AG04449 (cell line): ENCODE measurements around the gene PFKL.

Source experiments
- CTCF ChIA-PET: fragments of 350-600 bp; formaldehyde crosslinking; extraction: SDS; loops from one replicate; lab custom pipeline; 2021; ENCODE audit warnings: antibody characterized with exemption; lab: Yijun Ruan, JAX
- POLR2A ChIA-PET: fragments of 400-600, 350-600 bp; formaldehyde crosslinking; extraction: SDS; loops from one replicate; lab custom pipeline; 2020; ENCODE audit warnings: antibody characterized with exemption, inconsistent platforms; lab: Yijun Ruan, JAX
- DNase-seq: peaks from one replicate; pipeline ENCODE4 v3.0.0-alpha.2; 2010; ENCODE audit warnings: low read depth, low spot score
- H3K4me3 ChIP-seq: 2 replicates; pipeline ENCODE4 v1.5.1; 2011; ENCODE audit warnings: low read depth, mild to moderate bottlenecking, control low read depth, low read length
- TF ChIP-seq, protein P1 (sequence below): IDR thresholded peaks from one replicate; pipeline ENCODE4 v1.5.1; 2011; ENCODE audit warnings: mild to moderate bottlenecking, moderate library complexity, low read length, control low read depth, inconsistent platforms; ENCODE audit not compliant: insufficient read depth; ENCODE audit errors: missing control alignments

Gene PFKL

GRCh38 chr21:44297525-44298290 is 2.1 kb upstream of the PFKL start:
- no peak overlapping the region; the same call in 1 of the 2 replicates for H3K4me3 ChIP-seq
- peak; percentile 23 for DNase-seq
- ChIA-PET CTCF (interaction anchor here (0.7 to 4.5 kb wide), 9 partner anchors 11 to 150 kb away, joined by 3 to 36 read pairs (median 6); partner anchors contain the start of gene AIRE), POLR2A (no interaction called here)
- TF ChIP-seq, protein P1, sequence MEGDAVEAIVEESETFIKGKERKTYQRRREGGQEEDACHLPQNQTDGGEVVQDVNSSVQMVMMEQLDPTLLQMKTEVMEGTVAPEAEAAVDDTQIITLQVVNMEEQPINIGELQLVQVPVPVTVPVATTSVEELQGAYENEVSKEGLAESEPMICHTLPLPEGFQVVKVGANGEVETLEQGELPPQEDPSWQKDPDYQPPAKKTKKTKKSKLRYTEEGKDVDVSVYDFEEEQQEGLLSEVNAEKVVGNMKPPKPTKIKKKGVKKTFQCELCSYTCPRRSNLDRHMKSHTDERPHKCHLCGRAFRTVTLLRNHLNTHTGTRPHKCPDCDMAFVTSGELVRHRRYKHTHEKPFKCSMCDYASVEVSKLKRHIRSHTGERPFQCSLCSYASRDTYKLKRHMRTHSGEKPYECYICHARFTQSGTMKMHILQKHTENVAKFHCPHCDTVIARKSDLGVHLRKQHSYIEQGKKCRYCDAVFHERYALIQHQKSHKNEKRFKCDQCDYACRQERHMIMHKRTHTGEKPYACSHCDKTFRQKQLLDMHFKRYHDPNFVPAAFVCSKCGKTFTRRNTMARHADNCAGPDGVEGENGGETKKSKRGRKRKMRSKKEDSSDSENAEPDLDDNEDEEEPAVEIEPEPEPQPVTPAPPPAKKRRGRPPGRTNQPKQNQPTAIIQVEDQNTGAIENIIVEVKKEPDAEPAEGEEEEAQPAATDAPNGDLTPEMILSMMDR, result peak; percentile 86

DNA sequence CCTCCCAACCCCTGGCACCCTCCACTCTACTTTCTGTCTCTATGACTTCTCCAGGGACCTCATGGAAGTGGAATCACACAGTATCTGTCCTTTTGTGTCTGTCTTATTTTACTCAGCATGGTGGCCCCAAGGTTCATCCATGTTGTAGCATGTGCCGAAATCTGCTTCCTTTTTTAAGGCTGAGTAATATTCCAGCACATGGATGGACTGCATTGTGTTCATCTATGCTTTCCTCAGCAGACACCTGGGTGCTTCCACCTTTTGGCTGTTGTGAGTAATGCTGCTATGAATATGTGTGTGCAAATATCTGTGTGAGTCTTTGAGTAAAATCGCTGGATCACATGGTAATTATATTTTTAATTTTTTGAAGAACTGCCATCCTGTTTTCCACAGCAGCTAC is 1.6 kb upstream of the PFKL start:
- no peak for DNase-seq
- H3K4me3 ChIP-seq, result no peak overlapping the region; the same call in 1 of the 2 replicates
- ChIA-PET POLR2A (no interaction called here), CTCF (interaction anchor here (0.7 to 4.5 kb wide), 9 partner anchors 10 to 151 kb away, joined by 3 to 36 read pairs (median 6); partner anchors contain the start of gene AIRE)
- TF ChIP-seq, protein P1, result no peak

- CTCF ChIA-PET, result interaction anchor here (1.2 to 4.5 kb wide), 3 partner anchors 9 to 33 kb away, joined by 3 to 36 read pairs (median 22); partner anchors contain the start of gene AIRE
- peak overlapping the region; percentile 60 for H3K4me3 ChIP-seq
- POLR2A ChIA-PET, result no interaction called here
- TF ChIP-seq, protein P1, result no peak
- no peak for DNase-seq
These were observed 782 bp upstream of the PFKL start for GRCh38 chr21:44299085-44299457.

- ChIA-PET CTCF (interaction anchor here (1.2 kb wide), 1 partner anchor 29 kb away, joined by 3 read pairs; no protein-coding TSS in a partner anchor), POLR2A (interaction anchor here (1.6 kb wide), 1 partner anchor 38 kb away, joined by 3 read pairs; the partner anchor contains the start of gene CFAP410)
- TF ChIP-seq, protein P1, result no peak
- DNase-seq, result no peak
- peak overlapping the region; percentile 60 for H3K4me3 ChIP-seq
These were observed 558 bp downstream of the PFKL start for GRCh38 chr21:44300262-44300959.

- DNase-seq, result no peak
- CTCF ChIA-PET, result interaction anchor here (1.2 kb wide), 1 partner anchor 28 kb away, joined by 3 read pairs; no protein-coding TSS in a partner anchor
- H3K4me3 ChIP-seq, result peak overlapping the region; percentile 60
- TF ChIP-seq, protein P1, result no peak
- POLR2A ChIA-PET, result interaction anchor here (1.6 kb wide), 1 partner anchor 37 kb away, joined by 3 read pairs; the partner anchor contains the start of gene CFAP410
These were observed 1.3 kb downstream of the PFKL start for GRCh38 chr21:44301141-44301540.
